B cell (primary cell): ENCODE data around the gene ABCA6.

ENCODE experiments used
- EZH2 ChIP-seq: IDR thresholded peaks from 2 replicates; pipeline ENCODE4 v1.6.1; 2012; ENCODE audit warnings: borderline replicate concordance, low read depth, mild to moderate bottlenecking, moderate library complexity, low read length; ENCODE audit not compliant: insufficient read depth, poor library complexity, severe bottlenecking
- TF ChIP-seq, protein P1 (sequence below): fragments of 200-600 bp; IDR thresholded peaks from one replicate; pipeline ENCODE4 v1.8.0; 2022; ENCODE audit warnings: antibody characterized with exemption, mild to moderate bottlenecking

DNA sequence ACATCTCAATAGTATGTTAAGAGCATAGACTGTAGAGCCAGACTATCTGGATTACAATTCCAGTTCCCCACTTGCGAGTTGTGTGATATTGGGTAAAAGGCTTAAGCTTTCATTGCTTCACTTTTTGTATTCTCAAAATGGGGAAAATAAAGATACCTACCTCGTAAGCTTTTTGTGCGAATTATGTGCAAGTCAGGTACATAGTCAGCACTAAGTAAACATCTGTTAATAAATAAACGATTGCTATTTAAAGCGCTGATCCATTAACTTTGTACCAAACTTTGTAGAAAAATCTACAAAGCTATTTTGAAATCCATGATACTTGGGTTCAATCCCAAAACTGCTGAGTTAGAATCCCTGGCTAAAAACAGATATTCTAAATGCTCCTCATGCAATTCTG is 19.6 kb downstream of the ABCA6 start:
- no peak for TF ChIP-seq EZH2
- TF ChIP-seq, protein P1, sequence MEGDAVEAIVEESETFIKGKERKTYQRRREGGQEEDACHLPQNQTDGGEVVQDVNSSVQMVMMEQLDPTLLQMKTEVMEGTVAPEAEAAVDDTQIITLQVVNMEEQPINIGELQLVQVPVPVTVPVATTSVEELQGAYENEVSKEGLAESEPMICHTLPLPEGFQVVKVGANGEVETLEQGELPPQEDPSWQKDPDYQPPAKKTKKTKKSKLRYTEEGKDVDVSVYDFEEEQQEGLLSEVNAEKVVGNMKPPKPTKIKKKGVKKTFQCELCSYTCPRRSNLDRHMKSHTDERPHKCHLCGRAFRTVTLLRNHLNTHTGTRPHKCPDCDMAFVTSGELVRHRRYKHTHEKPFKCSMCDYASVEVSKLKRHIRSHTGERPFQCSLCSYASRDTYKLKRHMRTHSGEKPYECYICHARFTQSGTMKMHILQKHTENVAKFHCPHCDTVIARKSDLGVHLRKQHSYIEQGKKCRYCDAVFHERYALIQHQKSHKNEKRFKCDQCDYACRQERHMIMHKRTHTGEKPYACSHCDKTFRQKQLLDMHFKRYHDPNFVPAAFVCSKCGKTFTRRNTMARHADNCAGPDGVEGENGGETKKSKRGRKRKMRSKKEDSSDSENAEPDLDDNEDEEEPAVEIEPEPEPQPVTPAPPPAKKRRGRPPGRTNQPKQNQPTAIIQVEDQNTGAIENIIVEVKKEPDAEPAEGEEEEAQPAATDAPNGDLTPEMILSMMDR, result no peak
